B cell (primary cell): ENCODE measurements around the gene INSR.

Experiments
- CTCF ChIP-seq: fragments of 200-600 bp; IDR thresholded peaks from one replicate; pipeline ENCODE4 v1.8.0; 2022; ENCODE audit warnings: antibody characterized with exemption, mild to moderate bottlenecking
- EZH2 ChIP-seq: IDR thresholded peaks from 2 replicates; pipeline ENCODE4 v1.6.1; 2012; ENCODE audit warnings: borderline replicate concordance, low read depth, mild to moderate bottlenecking, moderate library complexity, low read length; ENCODE audit not compliant: insufficient read depth, poor library complexity, severe bottlenecking

- TF ChIP-seq CTCF (no peak), EZH2 (no peak)
These were observed 99.6 kb downstream of the INSR start for GRCh38 chr19:7194566-7194965.
